ENCODE results near the gene RAB3D.

The RAB3D gene

GRCh38 chr19:11364296-11364904 is 24.9 kb upstream of the RAB3D start:
- TF ChIP-seq POLR2AphosphoS5 (IDR thresholded peaks at IDR 0.05; ENCODE audit: low read depth, low read length) (no peak), TAF1 (IDR thresholded peaks at IDR 0.05; ENCODE audit: borderline replicate concordance, insufficient read depth, low read length) (no peak), REST (IDR thresholded peaks at IDR 0.05; ENCODE audit: insufficient read depth in 1 of 2, low read depth in 2 of 2, low read length in 2 of 2) (no peak), SIN3A (IDR thresholded peaks at IDR 0.05; ENCODE audit: borderline replicate concordance, insufficient read depth, low read length) (no peak), FOXP2 (optimal IDR thresholded peaks at IDR 0.05; ENCODE audit: borderline replicate concordance, extremely low read depth, extremely low read length, insufficient read depth) (no peak)

GRCh38 chr19:11363881-11364280 is 24.4 kb upstream of the RAB3D start:
- no peak for TF ChIP-seq REST (IDR thresholded peaks at IDR 0.05; ENCODE audit: insufficient read depth in 1 of 2, low read depth in 2 of 2, low read length in 2 of 2)
- TF ChIP-seq POLR2AphosphoS5 (IDR thresholded peaks at IDR 0.05; ENCODE audit: low read depth, low read length), result no peak
- TF ChIP-seq TAF1 (IDR thresholded peaks at IDR 0.05; ENCODE audit: borderline replicate concordance, insufficient read depth, low read length), result no peak
- TF ChIP-seq SIN3A (IDR thresholded peaks at IDR 0.05; ENCODE audit: borderline replicate concordance, insufficient read depth, low read length), result no peak
- TF ChIP-seq FOXP2 (optimal IDR thresholded peaks at IDR 0.05; ENCODE audit: borderline replicate concordance, extremely low read depth, extremely low read length, insufficient read depth), result no peak

DNA sequence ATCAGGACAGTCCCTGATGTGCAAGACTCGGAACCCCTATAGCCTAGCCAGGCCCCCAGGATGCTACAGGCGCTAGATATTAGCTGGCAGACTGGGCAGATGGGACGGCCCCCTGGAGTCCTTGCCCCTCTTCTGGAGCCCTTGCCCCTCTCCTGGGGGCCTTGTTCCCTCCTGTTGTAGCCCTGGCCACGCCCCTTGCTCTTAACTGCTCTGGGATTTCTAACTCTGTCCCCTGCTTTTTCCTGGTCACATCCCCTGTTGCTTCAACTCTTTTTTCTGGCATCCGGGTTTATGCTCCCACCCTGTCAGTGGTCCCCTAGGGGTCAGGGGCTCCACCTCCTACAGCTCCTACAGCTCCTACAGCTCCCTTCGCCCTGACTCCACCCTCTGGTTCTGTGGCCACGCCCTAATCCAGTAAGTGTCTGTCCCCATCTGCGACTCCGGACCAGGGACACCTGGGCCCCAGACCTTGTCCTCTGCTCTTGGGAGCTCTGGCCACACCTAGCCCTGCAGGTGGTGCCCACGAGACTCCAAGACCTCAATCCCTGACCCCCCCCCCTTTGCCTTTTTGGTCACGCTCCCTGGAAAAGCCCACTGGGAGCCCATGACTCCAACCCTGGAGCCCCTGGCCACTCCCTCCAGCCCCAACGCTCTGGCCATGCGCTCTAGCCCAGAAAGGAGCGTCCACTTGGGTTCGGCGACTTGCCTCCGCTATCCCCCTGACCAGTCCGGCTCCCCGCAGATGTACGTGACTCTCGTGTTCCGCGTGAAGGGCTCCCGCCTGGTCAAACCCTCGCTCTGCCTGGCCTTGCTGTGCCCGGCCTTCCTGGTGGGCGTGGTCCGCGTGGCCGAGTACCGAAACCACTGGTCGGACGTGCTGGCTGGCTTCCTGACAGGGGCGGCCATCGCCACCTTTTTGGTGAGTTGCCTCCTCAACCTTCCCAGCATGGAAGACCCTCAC is 22.6 kb upstream of the RAB3D start:
- TF ChIP-seq TAF1 (IDR thresholded peaks at IDR 0.05; ENCODE audit: borderline replicate concordance, insufficient read depth, low read length), result no peak
- no peak for TF ChIP-seq REST (IDR thresholded peaks at IDR 0.05; ENCODE audit: insufficient read depth in 1 of 2, low read depth in 2 of 2, low read length in 2 of 2)
- TF ChIP-seq SIN3A (IDR thresholded peaks at IDR 0.05; ENCODE audit: borderline replicate concordance, insufficient read depth, low read length), result no peak
- no peak for TF ChIP-seq POLR2AphosphoS5 (IDR thresholded peaks at IDR 0.05; ENCODE audit: low read depth, low read length)
- no peak for TF ChIP-seq FOXP2 (optimal IDR thresholded peaks at IDR 0.05; ENCODE audit: borderline replicate concordance, extremely low read depth, extremely low read length, insufficient read depth)

DNA sequence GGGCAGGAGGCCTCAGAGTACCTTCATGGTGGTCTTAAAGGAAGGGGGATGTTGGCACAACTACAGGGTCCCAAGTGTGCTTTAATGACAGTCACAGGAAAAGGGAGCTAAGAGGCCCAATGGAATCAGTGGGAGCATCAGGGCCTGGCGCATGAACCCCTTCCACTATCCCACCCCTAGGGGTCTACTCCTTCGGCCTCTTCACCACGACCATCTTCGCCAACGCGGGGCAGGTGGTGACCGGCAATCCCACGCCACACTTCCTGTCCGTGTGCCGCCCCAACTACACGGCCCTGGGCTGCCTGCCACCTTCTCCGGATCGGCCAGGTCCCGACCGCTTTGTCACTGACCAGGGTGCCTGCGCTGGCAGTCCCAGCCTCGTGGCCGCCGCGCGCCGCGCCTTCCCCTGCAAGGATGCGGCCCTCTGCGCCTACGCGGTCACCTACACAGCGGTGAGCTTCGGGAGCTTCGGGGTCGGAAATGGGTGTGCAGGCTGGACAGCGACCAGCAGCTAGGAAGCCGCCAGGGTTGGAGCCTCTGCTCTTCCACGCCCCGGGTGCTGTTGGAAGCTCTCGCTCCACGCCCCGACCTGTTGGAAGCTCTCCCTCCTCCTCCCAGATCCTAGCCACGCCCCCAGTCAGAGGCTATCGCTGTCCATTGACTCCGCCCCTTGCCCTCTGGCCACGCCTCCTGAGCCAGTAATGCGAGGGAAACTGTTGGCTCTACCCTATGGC is 21.7 kb upstream of the RAB3D start:
- TF ChIP-seq REST (IDR thresholded peaks at IDR 0.05; ENCODE audit: insufficient read depth in 1 of 2, low read depth in 2 of 2, low read length in 2 of 2), result peak in 1 of 2 experiments; percentile 77; a peak in 2 of 4 replicates
- TF ChIP-seq FOXP2 (optimal IDR thresholded peaks at IDR 0.05; ENCODE audit: borderline replicate concordance, extremely low read depth, extremely low read length, insufficient read depth), result no peak
